Inflammatory macrophage (primary cell): ENCODE results near the gene OTOG.

ENCODE experiments used
- DNase-seq, 2 donors: peaks; one replicate each; pipeline ENCODE4 v3.0.0-alpha.2; 2020 to 2022

Gene OTOG

GRCh38 chr11:17591293-17591692 is 44.2 kb downstream of the OTOG start:
- no peak for DNase-seq

GRCh38 chr11:17593466-17594245 is 46.6 kb downstream of the OTOG start:
- no peak for DNase-seq

DNA sequence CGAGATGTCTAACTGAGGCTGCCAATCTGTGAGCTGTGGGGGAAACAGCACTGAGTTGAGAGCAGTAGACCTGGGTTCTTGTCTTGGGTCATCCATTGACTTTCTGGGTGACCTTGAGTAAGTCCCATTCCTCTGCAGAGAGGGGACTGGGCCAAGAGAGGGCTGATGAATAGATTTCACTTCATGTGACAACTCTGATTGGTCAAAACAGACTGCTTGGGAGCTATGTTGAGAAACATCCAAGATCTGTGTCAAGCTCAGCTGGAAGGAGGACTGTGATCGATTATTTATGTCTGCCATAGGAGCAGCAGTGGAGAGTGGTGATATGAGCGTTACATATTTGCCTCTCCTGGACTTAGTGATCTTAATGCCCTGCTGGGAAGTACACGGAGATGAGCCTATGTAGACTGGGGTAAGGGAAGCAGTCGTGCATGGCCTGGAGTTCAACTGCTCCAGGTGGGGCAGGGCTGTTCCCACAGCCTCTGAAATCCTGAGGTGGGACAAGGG is 47.7 kb downstream of the OTOG start:
- DNase-seq = no peak

- DNase-seq = no peak
Measured at GRCh38 chr11:17595526-17596309, 48.7 kb downstream of the OTOG start.

- DNase-seq = no peak
Measured at GRCh38 chr11:17596310-17596669, 49.2 kb downstream of the OTOG start.

- no peak for DNase-seq
Measured at GRCh38 chr11:17596711-17597110, 49.7 kb downstream of the OTOG start.

- DNase-seq = no peak
Measured at GRCh38 chr11:17597770-17598169, 50.7 kb downstream of the OTOG start.

GRCh38 chr11:17598700-17599459 is 51.8 kb downstream of the OTOG start:
- DNase-seq = peak; percentile 58 to 76

- DNase-seq = no peak
Measured at GRCh38 chr11:17599460-17599925, 52.4 kb downstream of the OTOG start.

DNA sequence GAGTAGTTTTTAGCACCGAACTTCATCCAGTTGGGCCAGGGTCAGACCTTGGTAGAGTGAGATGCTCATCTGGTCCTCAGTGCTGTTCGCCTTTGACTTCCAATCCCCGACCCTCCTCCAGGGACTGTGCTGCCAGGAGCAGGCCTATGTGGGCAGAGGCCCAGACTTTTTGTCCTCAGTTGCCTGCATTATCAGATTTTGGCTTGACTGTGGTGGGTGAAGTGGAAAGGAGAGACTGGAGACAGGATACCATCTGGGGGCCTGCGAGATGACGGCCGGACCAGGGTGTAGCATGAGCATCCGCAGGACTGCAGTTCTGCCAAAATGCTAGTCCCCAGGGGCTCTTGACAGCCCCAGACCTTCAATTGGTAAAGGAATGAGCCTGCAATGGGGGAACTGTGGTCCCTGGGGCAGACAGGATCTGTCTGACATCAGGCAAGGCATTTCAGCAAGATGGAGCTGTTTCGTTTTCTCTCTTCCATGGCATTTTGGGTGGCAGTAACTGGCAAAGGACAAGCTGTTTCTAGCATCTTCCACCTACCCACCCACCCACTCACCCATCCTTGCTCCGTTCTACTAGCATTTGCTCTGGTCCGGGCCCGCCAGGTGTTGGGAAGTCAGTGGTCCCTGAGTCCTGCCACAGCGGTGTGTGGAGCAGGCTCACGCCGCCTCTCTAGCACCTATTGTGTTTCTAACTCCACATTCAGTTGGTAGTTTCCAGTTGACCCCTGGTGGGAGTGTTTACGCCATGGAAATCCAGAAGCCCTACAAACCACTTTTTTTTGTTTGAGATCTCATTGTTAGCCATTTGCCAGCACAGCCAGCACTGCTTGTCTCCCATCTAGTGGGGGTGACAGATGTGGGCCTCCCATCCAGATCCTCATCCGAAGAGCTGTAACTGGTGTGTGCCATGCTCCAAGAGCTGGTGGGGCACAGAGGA is 53.5 kb downstream of the OTOG start:
- no peak for DNase-seq

DNA sequence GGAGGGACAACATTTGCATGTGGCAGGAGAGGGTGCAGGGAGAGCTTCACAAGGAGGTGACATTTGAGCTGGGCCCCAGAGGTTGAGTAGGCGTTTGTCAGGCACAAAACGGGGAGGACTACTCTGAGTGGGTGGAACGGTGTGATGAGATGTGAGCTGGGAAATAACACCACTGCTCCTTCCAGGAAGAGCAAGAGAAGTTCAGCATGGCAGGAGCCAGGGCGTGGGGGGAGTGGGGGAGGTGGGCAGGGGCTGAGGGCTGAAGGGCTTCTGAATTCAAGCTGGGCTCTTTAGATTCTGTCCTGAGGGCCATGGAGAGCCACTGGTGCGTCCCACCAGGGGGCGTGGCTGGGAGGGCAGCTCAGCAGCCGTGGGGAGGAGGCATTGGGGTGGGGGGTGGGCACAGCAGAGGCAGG is 54.2 kb downstream of the OTOG start:
- DNase-seq = no peak

DNA sequence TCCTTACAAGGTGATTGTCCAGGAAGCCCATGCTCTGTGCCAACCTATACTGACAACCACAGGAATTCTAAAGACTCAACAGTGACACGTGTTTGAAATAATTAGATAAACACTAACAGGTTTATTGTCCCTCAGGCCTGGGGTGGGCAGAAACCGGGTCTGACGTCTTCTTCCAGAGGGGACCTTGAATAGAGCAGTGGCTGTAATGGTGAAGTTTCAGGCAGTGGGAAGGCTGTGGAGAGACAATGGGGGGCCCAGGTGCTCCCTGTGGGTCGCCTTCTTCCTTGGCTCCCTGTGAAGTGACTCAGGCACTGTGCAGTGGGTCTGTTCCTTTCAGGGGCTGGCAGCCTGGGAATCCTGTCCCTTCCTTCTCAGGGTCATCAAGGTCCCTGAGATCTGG is 54.6 kb downstream of the OTOG start:
- no peak for DNase-seq

DNA sequence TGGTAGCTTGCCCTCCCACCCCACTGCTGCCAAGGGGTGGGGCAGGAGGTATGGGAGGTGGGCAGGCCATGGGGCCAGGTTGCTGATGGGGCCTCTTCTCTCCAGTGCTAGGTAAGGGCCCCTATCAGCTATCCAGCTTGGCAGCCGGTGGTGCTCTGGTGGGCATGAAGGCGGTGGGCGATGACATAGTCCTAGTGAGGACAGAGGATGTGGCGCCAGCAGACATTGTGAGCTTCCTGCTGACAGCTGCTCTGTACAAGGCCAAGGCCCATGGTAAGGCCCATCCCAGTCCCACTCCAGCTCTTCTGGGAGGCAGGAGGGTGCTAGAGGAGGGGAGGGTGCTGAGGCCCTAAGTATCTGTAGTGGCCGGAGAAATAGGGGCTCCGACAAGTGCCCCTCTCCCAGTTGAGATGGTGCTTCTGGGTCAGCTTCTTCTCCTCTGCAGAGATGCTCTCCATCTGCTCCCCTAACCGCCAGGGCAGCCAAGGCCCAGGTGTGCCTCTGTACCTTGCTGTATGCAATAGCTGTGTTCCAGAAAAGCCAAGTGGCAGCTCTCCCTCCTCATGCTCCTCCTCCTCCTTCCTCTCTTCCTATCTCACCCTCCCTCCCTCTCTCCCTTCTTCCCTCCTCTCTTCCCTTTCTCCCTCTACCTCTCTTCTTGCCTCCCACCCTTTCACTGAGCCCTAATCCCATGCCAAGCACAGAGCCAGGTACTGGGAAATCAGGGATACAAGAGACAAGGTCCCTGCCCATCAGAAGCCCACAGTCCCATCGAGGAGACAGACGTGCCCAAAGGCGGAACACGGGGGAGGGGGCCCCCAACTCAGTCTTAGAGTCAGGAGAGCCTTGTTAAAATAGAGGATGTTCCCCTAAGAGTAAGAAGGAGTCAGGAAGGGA is 55.3 kb downstream of the OTOG start:
- DNase-seq = no peak

GRCh38 chr11:17603056-17603825 is 56.2 kb downstream of the OTOG start:
- DNase-seq = no peak

DNA sequence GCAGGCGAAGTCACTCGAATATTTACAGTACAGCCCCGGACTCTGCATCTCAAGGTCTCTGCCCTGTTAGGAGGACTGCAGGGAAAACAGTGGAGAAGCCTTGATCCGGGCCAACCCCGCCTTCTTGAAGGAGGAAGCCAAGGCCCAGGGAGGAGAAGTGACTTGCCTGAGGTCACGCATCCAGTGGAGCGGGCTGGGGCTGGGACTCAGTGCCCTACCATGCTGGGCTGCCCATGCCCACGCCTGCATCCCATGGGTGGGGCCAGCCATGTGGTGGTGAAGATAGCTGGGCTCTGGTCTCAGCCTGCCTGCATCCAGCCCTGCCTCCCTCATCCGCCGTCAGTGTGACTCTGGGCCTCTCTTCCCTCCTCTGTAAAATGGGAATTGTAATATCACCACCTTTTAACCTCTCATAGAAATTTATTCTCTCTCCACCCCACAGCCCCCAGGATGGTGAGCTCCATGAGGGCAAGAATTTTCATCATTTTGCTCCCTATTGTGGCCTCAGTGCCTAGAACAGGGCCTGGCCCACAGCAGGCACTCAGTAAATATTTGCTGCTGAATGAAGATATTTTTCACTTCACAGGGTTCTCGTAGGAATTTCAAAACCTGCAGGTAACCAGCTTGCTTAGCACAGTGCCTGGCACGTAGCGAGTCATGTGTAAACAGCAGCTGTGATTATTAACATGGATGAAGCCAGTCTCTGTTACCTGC is 57.3 kb downstream of the OTOG start:
- DNase-seq = no peak

GRCh38 chr11:17604915-17605233 is 57.8 kb downstream of the OTOG start:
- no peak for DNase-seq

DNA sequence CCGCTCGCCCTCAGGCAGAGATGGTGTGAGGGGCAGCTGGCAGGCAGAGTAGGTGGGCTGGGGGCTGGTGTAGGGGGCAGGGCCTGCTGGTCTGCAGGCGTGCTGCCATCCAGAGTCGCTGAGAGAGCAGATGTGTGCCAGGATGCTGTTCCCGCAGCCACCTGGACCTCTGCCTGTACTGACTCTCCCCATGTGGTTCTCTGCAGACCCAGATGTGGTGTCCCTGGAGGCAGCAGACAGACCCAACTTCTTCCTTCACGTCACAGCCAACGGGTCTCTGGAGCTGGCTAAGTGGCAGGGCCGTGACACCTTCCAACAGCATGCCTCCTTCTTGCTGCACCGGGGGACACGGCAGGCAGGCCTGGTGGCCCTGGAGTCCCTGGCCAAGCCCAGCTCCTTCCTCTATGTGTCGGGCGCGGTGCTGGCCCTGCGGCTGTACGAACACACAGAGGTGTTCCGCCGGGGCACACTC is 58.6 kb downstream of the OTOG start:
- no peak for DNase-seq

DNA sequence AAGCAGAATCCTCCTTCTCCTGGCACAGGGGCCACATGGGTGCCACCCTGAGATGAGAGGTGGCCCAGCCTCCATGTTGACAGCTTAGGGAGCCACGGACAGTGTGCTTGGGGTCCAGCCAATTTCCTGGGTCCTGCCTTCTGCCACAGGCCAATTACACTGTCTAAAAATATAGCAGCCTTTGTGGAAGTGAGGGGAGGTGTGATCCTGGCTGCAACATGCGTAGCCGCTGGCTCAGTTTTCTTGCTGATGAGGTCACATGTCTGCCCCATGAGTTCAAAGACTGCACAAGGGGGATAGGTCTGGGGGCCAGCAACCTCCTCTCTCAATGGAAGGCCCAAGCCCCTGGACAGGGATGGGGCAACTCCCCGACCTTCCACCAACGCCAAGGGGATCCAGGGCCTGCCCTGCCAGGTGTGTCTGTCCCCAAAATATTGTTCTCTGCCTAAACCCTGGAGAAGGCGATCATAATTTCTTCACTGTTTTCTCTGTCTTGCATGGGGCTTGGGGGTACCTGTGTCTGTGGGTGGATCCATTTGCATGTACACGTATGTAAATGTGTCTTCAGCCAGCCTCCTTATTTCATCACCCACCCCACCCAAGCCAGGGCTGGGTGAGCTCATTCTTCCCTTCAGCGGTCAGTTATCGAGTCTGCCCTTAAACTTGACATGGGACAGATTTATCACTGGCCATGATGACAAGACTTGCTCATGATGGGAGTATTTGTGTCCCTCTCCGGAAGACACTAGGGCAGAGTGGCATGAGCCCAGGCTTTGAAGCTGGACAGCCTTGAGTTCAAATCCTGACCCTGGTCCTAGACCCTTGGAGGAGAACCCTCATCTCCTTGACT is 59.4 kb downstream of the OTOG start:
- no peak for DNase-seq

DNA sequence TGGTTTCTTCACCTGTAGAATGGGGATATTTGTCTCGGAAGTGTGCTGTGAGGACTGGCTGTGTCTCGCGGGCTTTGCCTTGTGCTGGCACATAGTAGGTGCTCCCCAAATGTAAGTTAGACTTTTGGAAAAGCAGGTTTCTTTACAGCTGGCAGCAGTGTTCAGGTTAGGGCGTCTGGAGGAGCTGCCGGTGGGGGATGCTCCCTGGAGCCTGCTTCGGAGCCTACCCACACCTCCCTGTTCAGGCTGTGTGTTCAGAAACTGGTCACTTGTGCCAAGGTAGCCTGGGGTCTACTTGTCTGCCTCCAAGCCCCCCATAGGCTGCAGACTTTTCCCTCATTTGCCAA is 60.0 kb downstream of the OTOG start:
- no peak for DNase-seq
